Measurements from ENCODE around the gene SLC6A12.
A peak's percentile ranks its signal among the peaks of the same experiment; 100 is the strongest.
"Not testable (repeated sequence)": the region's sequence is repeated elsewhere in the genome, so short reads cannot be mapped to it uniquely, and the experiment has no call there.

The SLC6A12 gene

GRCh38 chr12:214003-214741 is at the start of gene SLC6A12:
Gene SLC6A12 (minus strand): TSS chr12:214157. CDS start chr12:209986, 4,171 bp downstream.
- no peak for DNase-seq

- DNase-seq: no peak
Observed at GRCh38 chr12:263574-263973, 49.6 kb upstream of the SLC6A12 start.

- no peak for DNase-seq
Observed at GRCh38 chr12:262817-263216, 48.9 kb upstream of the SLC6A12 start, which contains the start of gene SLC6A13. Gene SLC6A13 (minus strand): TSS chr12:262836. CDS start chr12:260052, 2,784 bp downstream.

- DNase-seq: no peak
Observed at GRCh38 chr12:262113-262512, 48.2 kb upstream of the SLC6A12 start.

GRCh38 chr12:257521-258321 is 43.8 kb upstream of the SLC6A12 start:
- DNase-seq: no peak

GRCh38 chr12:256958-257357 is 43.0 kb upstream of the SLC6A12 start:
- DNase-seq: no peak

- no peak for DNase-seq
Observed at GRCh38 chr12:256225-256624, 42.3 kb upstream of the SLC6A12 start.

- DNase-seq: no peak
Observed at GRCh38 chr12:254912-255311, 41.0 kb upstream of the SLC6A12 start.

- DNase-seq: no peak
Observed at GRCh38 chr12:254039-254438, 40.1 kb upstream of the SLC6A12 start.

GRCh38 chr12:253116-253831 is 39.3 kb upstream of the SLC6A12 start:
- DNase-seq: peak; percentile 21

GRCh38 chr12:252636-253035 is 38.7 kb upstream of the SLC6A12 start:
- no peak for DNase-seq

- no peak for DNase-seq
Observed at GRCh38 chr12:247271-247670, 33.3 kb upstream of the SLC6A12 start.

GRCh38 chr12:243381-243780 is 29.4 kb upstream of the SLC6A12 start:
- DNase-seq: no peak

GRCh38 chr12:242496-242895 is 28.5 kb upstream of the SLC6A12 start:
- no peak for DNase-seq

- DNase-seq: no peak
Observed at GRCh38 chr12:241266-241665, 27.3 kb upstream of the SLC6A12 start.

- DNase-seq: no peak
Observed at GRCh38 chr12:240566-240965, 26.6 kb upstream of the SLC6A12 start.

GRCh38 chr12:238736-239398 is 24.9 kb upstream of the SLC6A12 start:
- no peak for DNase-seq

GRCh38 chr12:238116-238515 is 24.2 kb upstream of the SLC6A12 start:
- DNase-seq: no peak

- no peak for DNase-seq
Observed at GRCh38 chr12:237026-237815, 23.3 kb upstream of the SLC6A12 start.

GRCh38 chr12:236445-236844 is 22.5 kb upstream of the SLC6A12 start:
- DNase-seq: no peak

GRCh38 chr12:235967-236366 is 22.0 kb upstream of the SLC6A12 start:
- not testable (repeated sequence) for DNase-seq

- DNase-seq: no peak
Observed at GRCh38 chr12:234891-235415, 21.0 kb upstream of the SLC6A12 start.
